Small intestine (tissue), 7 donors: ENCODE results near the gene TUBB1. TPM values are rescaled to one million over a fixed set of nuclear protein-coding genes. Genes with fewer than 3 reads are reported as not detected.
"Not testable (repeated sequence)": the region's sequence is repeated elsewhere in the genome, so short reads cannot be mapped to it uniquely, and the experiment has no call there.

Experiments used
- DNase-seq, 2 donors: peaks; one replicate each; pipeline versions ENCODE4 v3.0.0 to v3.0.0-alpha.2; 2013
- FAIRE-seq: peaks from 2 replicates; lab custom pipeline; 2012; peaks lifted over from hg19 to GRCh38; lab: Jason Lieb, UNC
- H3K27ac ChIP-seq, 3 donors: one replicate each; pipeline ENCODE4 v1.5.1; 2013; ENCODE audit warnings: low read length in 2 of 3, mild to moderate bottlenecking in 2 of 3, control low read depth in 1 of 3, inconsistent platforms in 1 of 3, low read depth in 1 of 3, moderate library complexity in 1 of 3
- H3K27me3 ChIP-seq, 3 donors: one replicate each; pipeline ENCODE4 v1.6.1; 2013; ENCODE audit warnings: low read length in 3 of 3, inconsistent platforms in 1 of 3; ENCODE audit not compliant: control insufficient read depth in 3 of 3, insufficient read depth in 3 of 3
- H3K36me3 ChIP-seq, 3 donors: one replicate each; pipeline ENCODE4 v1.6.1; 2013; ENCODE audit warnings: low read length in 3 of 3, inconsistent platforms in 1 of 3, low read depth in 1 of 3, mild to moderate bottlenecking in 1 of 3, moderate library complexity in 1 of 3; ENCODE audit not compliant: control insufficient read depth in 3 of 3, insufficient read depth in 2 of 3
- H3K4me1 ChIP-seq, 3 donors: one replicate each; pipeline ENCODE4 v1.6.1; 2013; ENCODE audit warnings: low read length in 2 of 3, inconsistent platforms in 1 of 3, low read depth in 1 of 3, mild to moderate bottlenecking in 1 of 3, moderate library complexity in 1 of 3; ENCODE audit not compliant: control insufficient read depth in 3 of 3, insufficient read depth in 2 of 3
- H3K4me3 ChIP-seq, 3 donors: one replicate each; pipeline ENCODE4 v1.5.1; 2013; ENCODE audit warnings: low read length in 3 of 3, control low read depth in 1 of 3, inconsistent platforms in 1 of 3, low read depth in 1 of 3, mild to moderate bottlenecking in 1 of 3, moderate library complexity in 1 of 3
- H3K9me3 ChIP-seq, 2 donors: one replicate each; pipeline ENCODE4 v1.6.1; 2013; ENCODE audit warnings: low read depth in 1 of 2, low read length in 1 of 2; ENCODE audit not compliant: control insufficient read depth in 2 of 2, insufficient read depth in 1 of 2
- WGBS, 3 donors: extraction: QIAGEN DNeasy Blood & Tissue Kit; methylation state at CpG; one replicate each; pipeline ENCODE4 v1.1.7; 2013; 5-methylcytosine and 5-hydroxymethylcytosine counted together
- polyA plus RNA-seq, 4 donors: library from polyadenylated mRNA; stranded (reverse) in 3 of 4; unstranded in 1 of 4; fragments of 200-250 nt in 3 of 4; fragments of 120-200 nt in 1 of 4; gene quantifications; one replicate each; pipeline versions ENCODE4 v1.2.1 to v1.2.3, GENCODE V29; 2013
- donor health status: healthy with polysubstance abuse.
- donor health status: control.
- donor health status: control.
- donor health status: Bipolar disorder and iron deficiency.
- donor health status: healthy.

TUBB1 gene
- polyA plus RNA-seq, 4 donors: 0.01 to 0.30 TPM; not detected in 2

DNA sequence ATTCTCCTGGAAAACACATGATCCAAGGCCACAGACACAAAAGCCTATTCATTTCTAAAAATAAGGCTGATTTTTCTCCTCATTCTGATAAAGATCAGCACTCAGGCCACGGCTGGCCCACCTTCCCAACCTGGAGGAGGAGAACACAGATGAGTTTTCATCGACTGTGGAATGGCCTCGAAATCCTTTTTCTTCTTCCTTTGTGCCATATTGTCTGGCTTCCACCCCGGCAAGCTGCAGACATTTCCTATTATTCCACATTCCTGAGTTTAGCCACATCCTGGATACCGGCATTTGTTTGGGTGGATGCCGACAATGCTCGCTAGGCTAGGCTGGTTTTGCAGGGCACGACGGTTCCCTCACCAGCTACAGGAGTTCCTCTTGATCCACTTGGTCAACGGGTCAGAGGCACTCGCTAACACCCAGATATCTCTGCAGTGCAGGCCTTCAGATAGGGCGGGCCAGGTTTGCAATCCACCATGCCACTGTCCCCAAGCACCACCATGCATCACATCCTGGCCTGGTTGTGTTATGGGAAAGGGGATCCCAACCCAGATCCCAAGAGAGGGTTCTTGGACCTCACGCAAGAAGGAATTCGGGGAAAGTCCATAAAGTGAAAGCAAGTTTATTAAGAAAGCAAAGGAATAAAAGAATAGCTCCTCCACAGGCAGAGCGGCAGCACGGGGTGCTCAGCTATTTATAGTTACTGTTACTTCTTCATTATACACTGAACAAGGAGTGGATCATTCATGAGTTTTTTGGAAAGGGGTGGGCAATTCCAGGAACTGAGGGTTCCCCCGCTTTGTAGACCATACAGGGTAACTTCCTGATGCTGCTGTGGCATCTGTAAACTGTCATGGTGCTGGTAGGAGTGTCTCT, 8.0 kb upstream of the TUBB1 start:
- DNase-seq (no peak), FAIRE-seq (no peak)
- Histone ChIP-seq H3K27ac (peak overlapping the region in 1 of 3 donors; percentile 19), H3K4me1 (peaks cover 2 to 4% (median 3%) of the 10 kb centered on the region in 3 donors), H3K36me3 (no peaks in the 10 kb centered on the region), H3K4me3 (no peak overlapping the region), H3K27me3 (no peaks in the 10 kb centered on the region), H3K9me3 (no peaks in the 10 kb centered on the region)
- WGBS, 3 donors: 71 to 84% (median 79%) methylated on average over 17 of the region's 17 CpGs

DNA sequence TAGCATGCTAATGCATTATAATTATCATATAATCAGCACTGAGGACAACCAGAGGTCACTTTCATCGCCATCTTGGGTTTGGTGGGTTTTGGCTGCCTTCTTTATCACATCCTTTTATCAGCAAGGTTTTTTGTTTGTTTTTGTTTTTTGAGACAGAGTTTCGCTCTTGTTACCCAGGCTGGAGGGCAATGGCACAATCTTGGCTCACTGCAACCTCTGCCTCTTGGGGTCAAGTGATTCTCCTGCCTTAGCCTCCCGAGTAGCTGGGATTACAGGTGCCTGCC, 7.4 kb upstream of the TUBB1 start:
- DNase-seq, H3K27me3 ChIP-seq, H3K4me3 ChIP-seq, H3K4me1 ChIP-seq, H3K36me3 ChIP-seq, H3K9me3 ChIP-seq, FAIRE-seq: not testable (repeated sequence)
- peak overlapping the region in 1 of 3 donors; percentile 19 for H3K27ac ChIP-seq
- 91 to 92% (median 92%) methylated on average over 3 of the region's 3 CpGs for WGBS, 3 donors

DNA sequence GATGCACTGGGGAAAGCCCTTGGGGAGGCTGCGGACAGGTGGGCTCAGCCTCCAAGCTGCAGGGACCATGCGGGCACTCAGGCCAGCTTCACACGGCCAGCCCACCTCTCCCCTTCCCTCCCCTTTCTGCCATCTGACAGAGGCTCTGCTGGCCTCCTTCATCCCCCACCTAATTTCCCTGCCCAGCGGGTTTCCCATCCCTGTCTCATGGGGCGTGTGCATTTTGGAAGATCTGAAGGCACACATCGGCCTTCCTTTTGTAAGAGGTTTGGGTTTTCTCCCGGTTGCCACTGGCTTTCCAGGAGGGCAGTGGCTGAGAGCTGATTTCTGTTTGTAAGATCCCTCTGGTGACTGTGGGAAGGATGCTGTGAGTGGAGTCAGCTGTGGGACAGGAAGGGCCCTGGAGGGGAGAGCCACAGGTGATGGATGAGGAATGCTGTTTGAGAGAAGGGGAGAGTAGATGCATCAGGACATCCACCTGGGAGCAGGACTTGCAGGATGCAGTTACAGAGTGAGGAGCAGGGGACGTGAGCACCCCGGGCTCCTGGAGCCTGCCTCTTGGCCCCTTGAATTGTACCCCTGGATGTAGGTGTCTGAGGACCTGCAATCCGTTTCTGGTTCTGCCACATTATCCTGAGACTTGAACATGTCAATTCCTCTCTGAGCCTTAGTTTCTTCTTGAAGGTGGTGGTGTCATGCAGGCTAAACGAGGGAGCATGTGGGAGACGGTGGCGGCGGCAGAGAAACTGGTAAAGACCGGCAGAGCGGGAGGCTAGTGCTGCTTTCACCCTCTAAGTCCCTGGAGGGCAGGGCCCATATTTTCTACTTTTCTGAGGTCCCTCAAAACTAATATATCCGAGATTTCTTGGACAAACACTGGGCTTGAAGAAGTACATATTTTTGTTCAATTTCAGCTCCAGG, 5.9 kb upstream of the TUBB1 start:
- no peak for FAIRE-seq
- Histone ChIP-seq H3K36me3 (peaks cover 0 to 6% (median 0%) of the 10 kb centered on the region in 3 donors), H3K4me1 (peaks cover 0 to 6% (median 0%) of the 10 kb centered on the region in 3 donors), H3K9me3 (no peaks in the 10 kb centered on the region), H3K4me3 (no peak overlapping the region), H3K27me3 (no peaks in the 10 kb centered on the region), H3K27ac (no peak overlapping the region)
- no peak for DNase-seq
- WGBS, 3 donors: 89 to 90% (median 89%) methylated on average over 17 of the region's 17 CpGs

DNA sequence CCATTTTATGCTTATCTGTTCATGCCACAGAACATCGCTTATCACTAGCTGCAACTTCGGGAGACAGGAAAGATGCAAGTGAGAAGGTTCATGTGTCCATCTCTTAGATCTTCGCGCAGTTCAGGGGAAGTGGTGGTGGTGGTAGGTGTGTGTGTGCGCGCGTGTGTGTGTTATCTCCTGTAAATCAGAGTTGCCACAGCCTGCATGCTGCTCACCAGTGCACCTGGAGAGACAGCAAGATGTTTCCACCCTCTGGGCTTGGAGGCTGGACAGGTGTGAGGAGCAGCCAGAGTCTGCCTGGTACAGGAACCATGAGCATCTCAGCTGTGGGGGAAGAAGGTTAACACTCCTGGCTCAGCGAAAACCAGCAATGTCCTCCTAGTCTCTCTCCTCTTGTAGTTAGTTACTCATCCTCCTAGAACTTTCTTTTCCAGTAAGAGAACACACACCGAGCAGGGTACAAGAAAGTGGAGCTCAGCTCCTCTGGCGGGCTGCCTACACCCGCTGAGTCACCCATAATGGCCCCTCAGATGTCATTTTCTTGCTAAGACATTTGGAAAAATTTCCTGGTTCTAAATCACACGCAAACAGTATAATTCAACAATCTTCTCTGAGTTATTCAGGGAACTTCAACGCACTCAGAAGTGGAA, 5.1 kb upstream of the TUBB1 start:
- no peaks in the 10 kb centered on the region for H3K27me3 ChIP-seq
- FAIRE-seq (no peak), DNase-seq (no peak)
- H3K4me1 ChIP-seq: peaks cover 0 to 6% (median 0%) of the 10 kb centered on the region in 3 donors
- H3K4me3 ChIP-seq: no peak overlapping the region
- no peaks in the 10 kb centered on the region for H3K9me3 ChIP-seq
- 64 to 71% (median 71%) methylated on average over 13 of the region's 13 CpGs for WGBS, 3 donors
- H3K27ac ChIP-seq: peak overlapping the region in 1 of 3 donors; percentile 8
- peaks cover 0 to 6% (median 0%) of the 10 kb centered on the region in 3 donors for H3K36me3 ChIP-seq

DNA sequence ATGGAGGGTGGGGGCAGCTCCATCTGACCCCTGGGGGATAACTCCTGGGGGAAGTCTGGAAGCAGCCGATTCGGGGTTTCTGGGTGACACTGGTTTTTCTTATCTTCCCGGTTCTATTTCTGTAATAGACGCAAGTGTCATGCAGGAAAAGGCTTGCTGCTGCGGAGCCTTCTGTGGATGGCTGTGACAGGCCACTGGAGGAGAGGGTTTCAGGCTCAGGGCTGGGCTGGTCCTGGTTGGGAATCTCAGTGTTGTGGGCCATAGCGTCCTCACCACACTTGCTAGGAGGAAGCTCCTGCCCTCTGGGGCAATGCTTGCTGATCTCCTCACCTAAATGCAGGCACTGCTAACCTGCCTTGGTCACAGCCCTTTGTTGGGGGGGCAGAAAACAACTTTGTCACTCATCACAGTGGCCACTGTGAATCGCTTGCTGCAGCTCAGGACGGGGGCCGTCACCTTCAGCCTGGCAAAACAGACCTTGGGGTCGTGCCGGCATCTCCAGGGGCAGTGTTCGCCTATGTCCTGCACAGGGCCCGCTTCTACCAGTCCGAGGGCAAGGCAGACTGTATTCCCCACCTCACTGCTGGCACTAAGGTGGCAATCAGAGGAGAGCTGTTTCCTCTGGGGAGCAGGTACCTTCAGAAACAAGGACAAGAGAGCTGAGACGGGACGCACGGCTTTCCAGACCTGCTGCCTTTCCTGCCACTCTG, 4.4 kb upstream of the TUBB1 start:
- no peaks in the 10 kb centered on the region for H3K9me3 ChIP-seq
- 88 to 92% (median 92%) methylated on average over 17 of the region's 17 CpGs for WGBS, 3 donors
- H3K27me3 ChIP-seq: no peaks in the 10 kb centered on the region
- peaks cover 0 to 6% (median 0%) of the 10 kb centered on the region in 3 donors for H3K4me1 ChIP-seq
- no peak overlapping the region for H3K4me3 ChIP-seq
- FAIRE-seq (no peak), DNase-seq (no peak)
- no peak overlapping the region for H3K27ac ChIP-seq
- peaks cover 0 to 6% (median 0%) of the 10 kb centered on the region in 3 donors for H3K36me3 ChIP-seq

DNA sequence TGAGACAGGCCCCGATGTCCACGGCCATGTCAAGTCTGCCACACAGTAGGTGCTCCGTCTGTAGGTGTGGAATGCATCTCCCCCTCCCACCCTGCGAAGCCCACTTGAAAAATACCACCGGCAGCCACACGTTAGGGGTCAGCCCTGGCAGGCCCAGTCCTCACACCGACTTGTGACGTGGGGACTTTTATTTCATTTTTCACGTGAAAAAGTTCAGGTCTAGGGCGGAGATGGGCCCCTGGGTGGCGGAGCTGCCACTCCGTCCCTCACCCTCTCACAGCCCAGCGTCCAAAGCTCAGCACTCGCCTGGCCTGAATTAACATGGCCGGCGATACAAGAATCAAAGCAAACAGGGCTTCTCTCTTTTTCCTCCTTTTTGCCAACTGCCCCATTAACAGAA, 3.8 kb upstream of the TUBB1 start:
- Histone ChIP-seq H3K27ac (no peak overlapping the region), H3K4me1 (peaks cover 0 to 6% (median 0%) of the 10 kb centered on the region in 3 donors), H3K9me3 (no peaks in the 10 kb centered on the region), H3K4me3 (no peak overlapping the region), H3K36me3 (peaks cover 0 to 6% (median 0%) of the 10 kb centered on the region in 3 donors), H3K27me3 (no peaks in the 10 kb centered on the region)
- FAIRE-seq (no peak), DNase-seq (no peak)
- 92% methylated on average over 16 of the region's 16 CpGs for WGBS, 3 donors

DNA sequence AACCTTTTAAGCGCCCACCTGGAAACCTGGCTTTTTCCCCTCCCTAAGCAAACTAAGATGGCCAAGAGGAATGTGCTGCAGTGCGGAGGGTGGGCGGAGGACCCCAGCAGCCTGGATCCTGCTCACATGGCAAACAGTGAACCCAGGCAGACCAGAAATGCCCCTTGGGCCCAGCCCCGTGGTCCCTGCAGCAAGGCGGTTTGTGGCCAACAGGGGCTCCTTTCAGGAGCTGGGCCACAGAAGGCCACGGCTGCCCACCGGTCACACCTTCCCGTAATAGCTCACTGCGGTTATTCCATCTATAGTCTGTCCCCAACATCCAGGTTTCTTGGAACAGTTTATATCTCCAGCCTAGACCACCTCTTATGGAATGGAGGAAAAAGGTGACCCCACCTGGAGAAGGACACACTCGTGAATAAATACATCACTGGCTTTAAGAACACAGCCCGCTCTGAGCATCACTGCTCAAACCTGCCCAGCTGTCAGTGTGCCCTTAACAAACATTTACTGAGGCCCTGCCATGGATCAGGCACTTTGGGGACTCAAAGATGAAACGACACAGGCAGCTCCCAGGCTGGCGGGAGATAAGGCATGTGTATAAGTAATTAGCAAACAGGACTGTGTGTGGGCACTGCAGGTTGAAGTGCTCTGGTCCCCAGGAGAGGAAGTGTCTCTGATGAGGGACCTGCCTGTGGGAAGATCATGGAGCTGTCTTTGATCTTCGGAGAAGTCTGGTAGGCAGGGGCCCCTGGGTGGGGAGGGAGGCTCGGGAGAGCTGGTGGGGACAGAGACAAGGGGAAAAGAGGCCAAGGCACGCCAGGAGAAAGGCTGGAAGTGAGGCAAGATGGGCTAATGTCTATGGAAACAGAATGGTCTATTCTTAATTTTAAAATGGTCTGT, 3.2 kb upstream of the TUBB1 start:
- H3K4me1 ChIP-seq: peaks cover 0 to 6% (median 0%) of the 10 kb centered on the region in 3 donors
- no peaks in the 10 kb centered on the region for H3K27me3 ChIP-seq
- peak in 1 of 2 donors; percentile 23 for DNase-seq
- H3K36me3 ChIP-seq: peaks cover 0 to 6% (median 0%) of the 10 kb centered on the region in 3 donors
- no peak overlapping the region for H3K4me3 ChIP-seq
- no peak overlapping the region for H3K27ac ChIP-seq
- WGBS, 3 donors: 79 to 82% (median 80%) methylated on average over 16 of the region's 16 CpGs
- no peaks in the 10 kb centered on the region for H3K9me3 ChIP-seq
- no peak for FAIRE-seq
